Measurements from ENCODE around the gene LOX.

Gene LOX

DNA sequence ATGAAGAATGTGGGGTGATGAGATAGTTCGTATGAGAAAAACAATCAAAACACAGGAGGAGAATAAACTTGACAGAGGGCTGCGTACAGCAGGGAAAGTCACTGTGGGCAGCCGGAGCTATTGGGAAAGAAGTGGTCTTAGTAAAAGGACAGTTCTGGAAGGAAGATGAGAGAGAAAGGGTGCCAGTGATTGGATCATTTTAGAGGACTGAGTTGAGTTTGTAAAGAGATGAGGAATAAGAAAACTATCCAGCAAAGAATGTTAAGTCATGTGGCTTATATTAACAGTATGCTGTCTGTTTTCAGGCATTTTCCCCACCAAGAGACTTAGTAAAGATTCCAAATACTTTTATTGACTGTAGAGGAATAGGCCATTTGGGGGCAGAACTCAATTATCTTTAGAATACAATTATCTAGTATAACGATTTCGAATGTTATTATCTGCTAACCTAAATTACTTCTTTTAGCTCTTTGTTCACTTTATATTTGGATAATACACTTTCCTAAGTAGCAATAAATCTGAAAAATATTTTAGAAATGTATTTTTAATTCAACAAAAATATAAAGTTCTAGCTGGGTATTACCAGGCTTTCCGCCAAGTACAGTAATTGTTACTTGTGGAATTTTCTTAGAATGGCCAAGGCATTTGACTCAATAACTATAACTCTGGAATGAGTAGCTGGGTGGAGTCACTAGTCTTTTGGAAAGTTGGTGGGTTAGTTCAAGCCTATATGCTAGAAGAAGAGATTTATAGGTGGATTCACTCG lies 15.5 kb upstream of the LOX start:
- DNase-seq (ENCODE audit: extremely low spot score) = no peak
- ChIA-PET POLR2A (interaction anchor here (1.4 kb wide), 1 partner anchor 16 kb away, joined by 3 read pairs; the partner anchor contains the start of gene LOX), CTCF (interaction anchor here (1.1 kb wide), 1 partner anchor 18 kb away, joined by 3 read pairs; no protein-coding TSS in a partner anchor)
- TF ChIP-seq, protein P1, sequence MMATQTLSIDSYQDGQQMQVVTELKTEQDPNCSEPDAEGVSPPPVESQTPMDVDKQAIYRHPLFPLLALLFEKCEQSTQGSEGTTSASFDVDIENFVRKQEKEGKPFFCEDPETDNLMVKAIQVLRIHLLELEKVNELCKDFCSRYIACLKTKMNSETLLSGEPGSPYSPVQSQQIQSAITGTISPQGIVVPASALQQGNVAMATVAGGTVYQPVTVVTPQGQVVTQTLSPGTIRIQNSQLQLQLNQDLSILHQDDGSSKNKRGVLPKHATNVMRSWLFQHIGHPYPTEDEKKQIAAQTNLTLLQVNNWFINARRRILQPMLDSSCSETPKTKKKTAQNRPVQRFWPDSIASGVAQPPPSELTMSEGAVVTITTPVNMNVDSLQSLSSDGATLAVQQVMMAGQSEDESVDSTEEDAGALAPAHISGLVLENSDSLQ (IDR thresholded peaks at IDR 0.05) = no peak
- TF ChIP-seq CTBP1 (IDR thresholded peaks at IDR 0.05; ENCODE audit: borderline replicate concordance) = no peak
- TF ChIP-seq BHLHE40 (IDR thresholded peaks at IDR 0.05; ENCODE audit: borderline replicate concordance) = no peak
- no peak for TF ChIP-seq FOXK2 (IDR thresholded peaks at IDR 0.05)
- no peak for TF ChIP-seq FOXA1 (IDR thresholded peaks at IDR 0.05)
- TF ChIP-seq NFRKB (IDR thresholded peaks at IDR 0.05) = no peak

- peak; percentile 34 for DNase-seq (ENCODE audit: extremely low spot score)
- POLR2A ChIA-PET = interaction anchor here (0.8 kb wide), 1 partner anchor 14 kb away, joined by 6 read pairs; the partner anchor contains the start of gene LOX
- CTCF ChIA-PET = interaction anchor here (0.6 to 1.6 kb wide), 11 partner anchors 10 to 932 kb away, joined by 3 to 7 read pairs (median 3); partner anchors contain the start of gene LOX
- no peak for TF ChIP-seq ZNF384 (IDR thresholded peaks at IDR 0.05)
- TF ChIP-seq BHLHE40 (IDR thresholded peaks at IDR 0.05; ENCODE audit: borderline replicate concordance) = no peak
- no peak for TF ChIP-seq FOXK2 (IDR thresholded peaks at IDR 0.05)
- TF ChIP-seq SUZ12 (IDR thresholded peaks at IDR 0.05) = no peak
- TF ChIP-seq TARDBP (IDR thresholded peaks at IDR 0.05) = no peak
- TF ChIP-seq L3MBTL2 (conservative IDR thresholded peaks at IDR 0.05) = no peak
- no peak for TF ChIP-seq ELF4 (IDR thresholded peaks at IDR 0.05)
- TF ChIP-seq FOXA1 (IDR thresholded peaks at IDR 0.05) = no peak
Observed at GRCh38 chr5:122091936-122092600, 14.0 kb upstream of the LOX start.

DNA sequence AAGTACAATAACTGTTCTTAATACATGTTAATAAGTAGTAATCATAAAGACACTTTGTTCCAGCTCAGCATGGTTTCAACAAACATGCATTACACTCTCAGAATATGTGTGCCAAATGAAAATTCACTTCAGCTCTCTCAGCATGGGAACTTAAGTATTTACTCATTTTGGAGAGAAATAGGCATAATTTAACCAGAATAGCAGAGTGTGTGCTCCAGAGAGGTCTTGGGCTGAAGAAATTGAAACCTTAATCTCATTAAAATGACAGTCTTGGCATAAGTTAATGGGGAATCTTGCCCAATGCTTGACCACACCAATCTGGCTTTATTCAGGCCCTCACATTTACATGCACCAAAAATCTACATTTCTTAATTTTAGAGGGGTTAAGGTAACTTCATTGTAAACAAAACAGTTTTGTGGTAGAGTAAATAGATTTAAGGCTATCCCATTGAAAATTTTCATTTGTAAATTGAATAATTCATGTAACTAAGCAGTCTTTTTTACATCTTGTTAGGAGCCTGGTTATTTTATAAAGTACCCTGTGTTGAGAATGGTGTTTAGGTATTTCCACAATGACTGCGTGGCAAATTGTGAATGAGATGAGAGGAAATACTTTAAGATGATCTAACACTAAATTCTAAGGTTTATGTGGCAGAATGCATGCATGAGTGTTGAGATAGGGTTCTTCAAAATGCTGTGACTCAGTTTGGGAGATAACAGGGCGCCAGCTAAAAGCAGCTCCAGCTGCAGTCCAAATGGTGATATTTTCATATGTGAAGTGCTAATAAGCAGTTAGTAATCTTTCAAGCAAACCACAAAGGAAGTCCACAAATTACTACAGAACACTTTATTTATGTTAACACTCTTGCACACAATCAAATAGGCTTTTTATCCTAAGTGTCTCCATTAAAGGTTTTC lies 11.3 kb upstream of the LOX start:
- ChIA-PET CTCF (interaction anchor here (1.7 kb wide), 1 partner anchor 13 kb away, joined by 5 read pairs; no protein-coding TSS in a partner anchor), POLR2A (no interaction called here)
- TF ChIP-seq ARNT (IDR thresholded peaks at IDR 0.05) (no peak), ELF4 (IDR thresholded peaks at IDR 0.05) (no peak), SUZ12 (IDR thresholded peaks at IDR 0.05) (no peak), FOXM1 (IDR thresholded peaks at IDR 0.05; ENCODE audit: borderline replicate concordance) (no peak), HDGF (IDR thresholded peaks at IDR 0.05; ENCODE audit: borderline replicate concordance) (no peak), FOXA1 (IDR thresholded peaks at IDR 0.05) (no peak), FOXK2 (IDR thresholded peaks at IDR 0.05) (no peak), LEF1 (IDR thresholded peaks at IDR 0.05; ENCODE audit: borderline replicate concordance) (no peak), NFRKB (IDR thresholded peaks at IDR 0.05) (no peak), L3MBTL2 (conservative IDR thresholded peaks at IDR 0.05) (no peak), SP1 (IDR thresholded peaks at IDR 0.05) (no peak), TARDBP (IDR thresholded peaks at IDR 0.05) (no peak), BHLHE40 (IDR thresholded peaks at IDR 0.05; ENCODE audit: borderline replicate concordance) (no peak)
- TF ChIP-seq, protein P1 (IDR thresholded peaks at IDR 0.05) = no peak
- DNase-seq (ENCODE audit: extremely low spot score) = no peak

GRCh38 chr5:122085041-122085440 lies 7.0 kb upstream of the LOX start:
- TF ChIP-seq ARNT (IDR thresholded peaks at IDR 0.05) (no peak), FOXK2 (IDR thresholded peaks at IDR 0.05) (no peak), ZNF384 (IDR thresholded peaks at IDR 0.05) (no peak)
- POLR2A ChIA-PET = no interaction called here
- DNase-seq (ENCODE audit: extremely low spot score) = no peak
- CTCF ChIA-PET = interaction anchor here (0.8 kb wide), 1 partner anchor 9 kb away, joined by 3 read pairs; no protein-coding TSS in a partner anchor

DNA sequence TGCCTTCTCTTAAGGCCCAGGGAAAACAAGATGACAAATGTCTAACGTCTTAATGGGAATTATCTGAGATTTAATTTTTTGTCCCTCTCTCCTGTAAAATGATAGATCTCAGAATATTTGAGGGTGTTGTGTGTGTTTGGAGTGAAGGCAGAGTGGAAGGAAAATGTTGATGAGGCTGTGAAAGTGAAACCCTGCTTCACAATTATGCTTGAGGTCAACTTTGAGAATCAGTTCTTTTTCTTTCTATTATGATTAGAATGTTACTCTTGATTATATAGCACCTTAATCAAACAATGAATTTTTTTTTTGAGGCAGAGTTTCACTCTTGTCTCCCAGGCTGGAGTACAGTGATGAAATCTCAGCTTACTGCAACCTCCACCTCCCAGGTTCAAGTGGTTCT lies 5.5 kb upstream of the LOX start:
- no peak for DNase-seq (ENCODE audit: extremely low spot score)
- TF ChIP-seq ELF4 (IDR thresholded peaks at IDR 0.05) = no peak
- no peak for TF ChIP-seq HDGF (IDR thresholded peaks at IDR 0.05; ENCODE audit: borderline replicate concordance)
- no peak for TF ChIP-seq ARNT (IDR thresholded peaks at IDR 0.05)
- TF ChIP-seq BHLHE40 (IDR thresholded peaks at IDR 0.05; ENCODE audit: borderline replicate concordance) = no peak
- TF ChIP-seq L3MBTL2 (conservative IDR thresholded peaks at IDR 0.05) = no peak
- ChIA-PET CTCF (no interaction called here), POLR2A (no interaction called here)

DNA sequence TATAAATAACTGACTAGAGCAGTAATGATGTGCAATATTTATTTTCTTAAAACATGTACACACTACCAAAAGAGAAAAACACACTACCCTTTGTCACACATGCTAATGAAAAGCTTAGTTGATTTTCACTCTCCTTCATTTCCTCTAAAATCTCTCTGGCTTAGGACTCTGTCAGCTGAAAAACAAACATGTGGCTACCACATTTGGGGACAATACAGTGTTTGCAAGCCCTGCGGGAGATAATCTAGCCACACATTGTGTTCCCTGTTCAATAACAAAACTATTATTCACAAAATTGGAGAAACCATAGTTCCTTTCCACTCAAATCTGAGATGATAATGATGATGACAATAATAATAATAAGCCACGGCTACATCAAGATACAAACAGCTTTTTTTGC lies 3.5 kb upstream of the LOX start:
- POLR2A ChIA-PET = no interaction called here
- DNase-seq (ENCODE audit: extremely low spot score) = no peak
- CTCF ChIA-PET = interaction anchor here (0.6 to 1.5 kb wide), 2 partner anchors 10 to 303 kb away, joined by 3 read pairs; no protein-coding TSS in a partner anchor

More for the DNA sequence above, 3.5 kb upstream of the LOX start:
- TF ChIP-seq BHLHE40 (IDR thresholded peaks at IDR 0.05; ENCODE audit: borderline replicate concordance) = no peak
- no peak for TF ChIP-seq L3MBTL2 (conservative IDR thresholded peaks at IDR 0.05)
- TF ChIP-seq, protein P1 (IDR thresholded peaks at IDR 0.05) = no peak
- TF ChIP-seq FOXA1 (IDR thresholded peaks at IDR 0.05) = no peak
- no peak for TF ChIP-seq ELF4 (IDR thresholded peaks at IDR 0.05)
- TF ChIP-seq SP1 (IDR thresholded peaks at IDR 0.05) = no peak
- no peak for TF ChIP-seq SUZ12 (IDR thresholded peaks at IDR 0.05)
- TF ChIP-seq LEF1 (IDR thresholded peaks at IDR 0.05; ENCODE audit: borderline replicate concordance) = no peak
- no peak for TF ChIP-seq CTBP1 (IDR thresholded peaks at IDR 0.05; ENCODE audit: borderline replicate concordance)
- TF ChIP-seq FOXM1 (IDR thresholded peaks at IDR 0.05; ENCODE audit: borderline replicate concordance) = no peak
- no peak for TF ChIP-seq ZNF384 (IDR thresholded peaks at IDR 0.05)
- TF ChIP-seq TARDBP (IDR thresholded peaks at IDR 0.05) = no peak
- TF ChIP-seq NFRKB (IDR thresholded peaks at IDR 0.05) = no peak

Data from HEK293T (cell line).